Stimulated activated CD4-positive, alpha-beta T cell treated with anti-CD3 and anti-CD28 coated beads, Interleukin-4, amount 100 ng/mL, for 1 hour (primary cell): ENCODE data around the gene MAZ.

Source experiments
- DNase-seq: peaks from one replicate; pipeline ENCODE4 v3.0.0-alpha.2; 2020

MAZ gene

DNA sequence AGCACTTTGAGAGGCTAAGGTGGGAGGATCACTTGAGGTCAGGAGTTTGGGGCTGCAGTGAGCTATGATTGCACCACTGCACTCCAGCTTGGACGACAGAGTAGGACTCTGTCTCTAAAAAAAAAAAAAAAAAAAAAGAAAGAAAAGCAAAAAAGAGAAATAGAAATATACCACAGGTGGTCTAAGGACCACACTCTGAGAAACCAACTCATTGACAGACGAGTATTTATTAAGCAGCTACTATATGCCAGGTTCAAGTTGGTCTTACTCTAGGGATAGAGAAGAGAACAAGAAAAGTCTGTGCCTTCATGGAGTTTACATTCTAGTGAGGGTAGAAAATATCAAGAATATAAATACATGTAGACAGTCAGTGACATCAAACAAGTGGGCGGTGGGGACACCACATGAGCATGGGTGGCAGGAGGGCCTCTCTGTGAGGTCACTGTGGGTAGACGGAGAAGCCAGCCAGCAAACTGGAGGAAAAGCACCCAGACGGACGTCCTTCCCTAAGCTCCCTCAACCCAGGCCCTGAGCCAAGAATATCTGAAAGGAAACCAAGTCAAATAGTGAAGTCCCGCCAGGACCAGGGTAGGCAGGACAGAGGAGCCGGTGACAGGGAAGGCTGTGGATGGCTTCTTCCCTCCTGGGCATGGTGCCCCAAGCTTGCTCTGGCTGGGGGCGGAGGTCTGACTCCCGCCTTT lies 52.0 kb downstream of the MAZ start:
- no peak for DNase-seq

- DNase-seq: no peak
These were observed 52.6 kb downstream of the MAZ start for GRCh38 chr16:29858974-29859373.

DNA sequence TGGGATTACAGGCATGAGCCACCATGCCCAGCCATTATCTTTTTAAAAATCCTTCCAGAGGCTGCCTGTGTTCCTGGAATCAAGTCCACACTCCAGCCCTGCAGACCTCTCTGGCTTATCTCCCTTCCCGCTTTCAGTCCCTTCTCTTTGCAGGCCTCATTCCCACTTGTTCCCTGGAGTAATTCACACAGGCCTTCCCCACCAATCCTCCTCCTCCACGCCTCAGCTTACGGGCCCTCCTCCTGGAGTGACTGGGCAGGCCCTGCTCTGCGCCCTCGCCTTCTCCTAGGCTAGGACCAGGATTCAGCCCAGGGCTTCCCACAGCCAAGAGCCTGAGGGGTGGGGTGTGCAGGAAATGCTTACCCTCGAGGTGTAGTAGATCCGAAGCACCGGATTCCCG lies 53.9 kb downstream of the MAZ start:
- no peak for DNase-seq
